H9 (cell line): ENCODE measurements around the gene MYO18B. TPM values are rescaled to one million over a fixed set of nuclear protein-coding genes. Genes with fewer than 3 reads are reported as not detected.

Experiments used
- DNase-seq: peaks from one replicate; pipeline ENCODE4 v3.0.0-alpha.2; 2017
- H2AFZ ChIP-seq: one replicate; pipeline ENCODE4 v1.6.1; 2013; ENCODE audit warnings: mild to moderate bottlenecking, low read length, control low read depth, moderate library complexity
- H2AK5ac ChIP-seq: 2 replicates; pipeline ENCODE4 v1.6.1; 2013; ENCODE audit warnings: low read length, control low read depth, mixed read lengths; ENCODE audit not compliant: insufficient read length
- H2BK120ac ChIP-seq: one replicate; pipeline ENCODE4 v1.6.1; 2013; ENCODE audit warnings: low read depth, mild to moderate bottlenecking, low read length, control low read depth, inconsistent platforms; ENCODE audit not compliant: poor library complexity, severe bottlenecking
- H2BK12ac ChIP-seq: 2 replicates; pipeline ENCODE4 v1.6.1; 2013; ENCODE audit warnings: low read length, control low read depth, mixed read lengths, low read depth; ENCODE audit not compliant: insufficient read length
- H2BK15ac ChIP-seq: 2 replicates; pipeline ENCODE4 v1.6.1; 2013; ENCODE audit warnings: low read depth, low read length, control low read depth
- H2BK20ac ChIP-seq: one replicate; pipeline ENCODE4 v1.6.1; 2013; ENCODE audit warnings: low read depth, mild to moderate bottlenecking, low read length, control low read depth, inconsistent platforms; ENCODE audit not compliant: poor library complexity, severe bottlenecking
- H2BK5ac ChIP-seq: 2 replicates; pipeline ENCODE4 v1.6.1; 2013; ENCODE audit warnings: low read length, control low read depth, mixed read lengths; ENCODE audit not compliant: insufficient read length
- H3K14ac ChIP-seq: 2 replicates; pipeline ENCODE4 v1.6.1; 2013; ENCODE audit warnings: low read length, control low read depth; ENCODE audit not compliant: insufficient read depth
- H3K18ac ChIP-seq: 2 replicates; pipeline ENCODE4 v1.6.1; 2013; ENCODE audit warnings: low read depth, mild to moderate bottlenecking, mixed read lengths, low read length, control low read depth; ENCODE audit not compliant: insufficient read length
- H3K23ac ChIP-seq: 2 replicates; pipeline ENCODE4 v1.6.1; 2013; ENCODE audit warnings: low read length, control low read depth, mixed read lengths, low read depth; ENCODE audit not compliant: insufficient read length
- H3K23me2 ChIP-seq: 2 replicates; pipeline ENCODE4 v1.6.1; 2013; ENCODE audit warnings: low read depth, mild to moderate bottlenecking, mixed read lengths, low read length, control low read depth; ENCODE audit not compliant: insufficient read length, poor library complexity, severe bottlenecking
- H3K27ac ChIP-seq: 2 replicates; pipeline ENCODE4 v1.5.1; 2013; ENCODE audit warnings: low read length, control low read depth, mixed read lengths, low read depth; ENCODE audit not compliant: insufficient read length
- H3K27me3 ChIP-seq: 2 replicates; pipeline ENCODE4 v1.6.1; 2013; ENCODE audit warnings: low read length, control low read depth, inconsistent platforms; ENCODE audit not compliant: insufficient read depth
- H3K4ac ChIP-seq: 2 replicates; pipeline ENCODE4 v1.6.1; 2013; ENCODE audit warnings: low read depth, mild to moderate bottlenecking, control low read depth, inconsistent platforms, low read length, moderate library complexity
- H3K4me1 ChIP-seq: 2 replicates; pipeline ENCODE4 v1.6.1; 2013; ENCODE audit warnings: low read length, control low read depth, inconsistent platforms; ENCODE audit not compliant: insufficient read depth
- H3K4me2 ChIP-seq: 2 replicates; pipeline ENCODE4 v1.6.1; 2013; ENCODE audit warnings: low read length, control low read depth, mixed read lengths; ENCODE audit not compliant: insufficient read length, insufficient read depth
- H3K56ac ChIP-seq: 2 replicates; pipeline ENCODE4 v1.6.1; 2013; ENCODE audit warnings: low read depth, mild to moderate bottlenecking, mixed read lengths, low read length, control low read depth; ENCODE audit not compliant: insufficient read length
- H3K79me1 ChIP-seq: 2 replicates; pipeline ENCODE4 v1.6.1; 2013; ENCODE audit warnings: low read depth, mild to moderate bottlenecking, moderate library complexity, low read length, control low read depth, inconsistent platforms; ENCODE audit not compliant: insufficient read depth, poor library complexity, severe bottlenecking
- H3K79me2 ChIP-seq: 2 replicates; pipeline ENCODE4 v1.6.1; 2013; ENCODE audit warnings: low read length, control low read depth, inconsistent platforms; ENCODE audit not compliant: insufficient read depth
- H3K9ac ChIP-seq: 2 replicates; pipeline ENCODE4 v1.6.1; 2013; ENCODE audit warnings: low read length, control low read depth, mixed read lengths; ENCODE audit not compliant: insufficient read length; ENCODE audit errors: extremely low read depth
- H3K9me3 ChIP-seq: one replicate; pipeline ENCODE4 v1.6.1; 2013; ENCODE audit warnings: low read depth, low read length, inconsistent platforms; ENCODE audit not compliant: control insufficient read depth
- H3T11ph ChIP-seq: one replicate; pipeline ENCODE4 v1.6.1; 2013; ENCODE audit warnings: mild to moderate bottlenecking, low read length, control low read depth, inconsistent platforms
- H4K20me1 ChIP-seq: one replicate; pipeline ENCODE4 v1.6.1; 2013; ENCODE audit not compliant: control insufficient read depth, insufficient read length, insufficient read depth
- H4K5ac ChIP-seq: 2 replicates; pipeline ENCODE4 v1.6.1; 2013; ENCODE audit warnings: low read depth, mild to moderate bottlenecking, mixed read lengths, low read length, control low read depth; ENCODE audit not compliant: insufficient read length
- H4K8ac ChIP-seq: replicated peaks from 2 replicates; pipeline ENCODE4 v1.6.1; 2013; ENCODE audit warnings: low read length, control low read depth, mixed read lengths, low read depth; ENCODE audit not compliant: insufficient read length
- H4K91ac ChIP-seq: 2 replicates; pipeline ENCODE4 v1.6.1; 2013; ENCODE audit warnings: low read depth, mild to moderate bottlenecking, moderate library complexity, mixed read lengths, low read length, control low read depth; ENCODE audit not compliant: insufficient read length
- H3K27ac Mint-ChIP-seq, 3 experiments: 2 replicates in 2 of 3; 3 replicates in 1 of 3; pipeline ENCODE4 v1.8.0; 2020 to 2021; ENCODE audit warnings: mixed read lengths in 3 of 3, mild to moderate bottlenecking in 1 of 3, moderate library complexity in 1 of 3
- H3K27me3 Mint-ChIP-seq: 2 replicates; pipeline ENCODE4 v1.8.0; 2021; ENCODE audit warnings: low read depth, mild to moderate bottlenecking, moderate library complexity, mixed read lengths
- H3K36me3 Mint-ChIP-seq, 3 experiments: 2 replicates in 2 of 3; 3 replicates in 1 of 3; pipeline ENCODE4 v1.8.0; 2020 to 2021; ENCODE audit warnings: low read depth in 3 of 3, mixed read lengths in 3 of 3; ENCODE audit not compliant: insufficient read depth in 1 of 3
- H3K4me1 Mint-ChIP-seq, 2 experiments: 2 replicates each; pipeline ENCODE4 v1.8.0; 2020; ENCODE audit warnings: mixed read lengths in 2 of 2
- H3K4me3 Mint-ChIP-seq, 2 experiments: 2 replicates in 1 of 2; 3 replicates in 1 of 2; pipeline ENCODE4 v1.8.0; 2020 to 2021; ENCODE audit warnings: mild to moderate bottlenecking in 2 of 2, mixed read lengths in 2 of 2, moderate library complexity in 1 of 2
- H3K9me3 Mint-ChIP-seq, 2 experiments: 2 replicates in 1 of 2; 3 replicates in 1 of 2; pipeline ENCODE4 v1.8.0; 2020; ENCODE audit warnings: mild to moderate bottlenecking in 2 of 2, mixed read lengths in 2 of 2, moderate library complexity in 1 of 2
- CTCF ChIP-seq: fragments of 200-600 bp; sonication (generic); conservative IDR thresholded peaks from 3 replicates; pipeline ENCODE4 v1.8.0; 2021; ENCODE audit warnings: antibody characterized with exemption, mild to moderate bottlenecking
- WGBS: extraction: QIAGEN DNeasy Blood & Tissue Kit; methylation state at CpG from one replicate; pipeline ENCODE4 v1.1.7; 2013; ENCODE audit warnings: missing lambda C conversion rate, low lambda C conversion rate, mixed read lengths; ENCODE audit not compliant: insufficient read length; ENCODE audit errors: extremely low coverage; 5-methylcytosine and 5-hydroxymethylcytosine counted together
- total RNA-seq: library from RNA; stranded (reverse); gene quantifications from 2 replicates; pipeline ENCODE4 v1.2.1, GENCODE V29; 2021

MYO18B gene
- total RNA-seq, 1 experiment from 2014 or later: 0.46 TPM

DNA sequence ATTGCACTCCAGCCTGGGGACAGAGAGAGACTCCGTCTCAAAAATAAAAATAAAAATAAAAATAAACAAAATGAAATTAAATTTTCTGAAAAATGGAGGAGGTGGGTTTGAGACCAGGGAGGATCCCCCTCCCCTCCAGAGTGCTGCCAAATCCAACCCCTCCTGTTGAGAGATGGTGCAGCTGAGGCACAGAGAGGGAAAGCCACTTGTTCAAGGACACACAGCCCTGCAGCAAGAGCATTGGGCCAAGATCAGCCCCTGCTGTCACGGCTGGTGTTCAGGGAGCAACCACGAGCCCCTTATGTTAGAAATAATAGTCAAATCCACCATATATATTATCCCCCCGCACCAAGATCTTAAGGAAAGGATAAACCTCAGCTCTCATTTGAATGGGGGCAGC is 2.7 kb downstream of the MYO18B start:
- Mint-ChIP-seq H3K9me3 (no peaks in the 10 kb centered on the region), H3K4me3 (no peak overlapping the region), H3K4me1 (peaks cover 0 to 4% of the 10 kb centered on the region in 2 experiments; a peak in 1 of 4 replicates), H3K27me3 (peaks cover 17% of the 10 kb centered on the region), H3K36me3 (no peaks in the 10 kb centered on the region), H3K27ac (no peak overlapping the region)
- no peak overlapping the region for H3K4me2 ChIP-seq
- no peaks in the 10 kb centered on the region for H3K79me2 ChIP-seq
- H3K9me3 ChIP-seq: no peaks in the 10 kb centered on the region
- no peak overlapping the region for H3K56ac ChIP-seq
- H3K27ac ChIP-seq: no peak overlapping the region
- no peak overlapping the region for H2BK120ac ChIP-seq
- H2AK5ac ChIP-seq: no peak overlapping the region
- no peak for DNase-seq
- no peaks in the 10 kb centered on the region for H3K4me1 ChIP-seq
- H4K20me1 ChIP-seq: no peaks in the 10 kb centered on the region
- no peak overlapping the region for H2AFZ ChIP-seq
- H3K23ac ChIP-seq: no peak overlapping the region
- H3K4ac ChIP-seq: no peak overlapping the region
- H4K91ac ChIP-seq: no peak overlapping the region
- no peak for TF ChIP-seq CTCF
- H2BK5ac ChIP-seq: no peak overlapping the region
- H3K27me3 ChIP-seq: no peaks in the 10 kb centered on the region
- no peaks in the 10 kb centered on the region for H3K79me1 ChIP-seq
- no peak overlapping the region for H4K8ac ChIP-seq
- no peak overlapping the region for H2BK15ac ChIP-seq
- H3K9ac ChIP-seq: no peak overlapping the region
- H3K18ac ChIP-seq: no peak overlapping the region
- no peak overlapping the region for H2BK12ac ChIP-seq
- H3T11ph ChIP-seq: no peak overlapping the region
- no peak overlapping the region for H4K5ac ChIP-seq
- no peak overlapping the region for H3K14ac ChIP-seq
- no peak overlapping the region for H2BK20ac ChIP-seq
- H3K23me2 ChIP-seq: no peaks in the 10 kb centered on the region
- WGBS: no CpG with 5 or more reads among the region's 4 CpGs
